Activated naive CD8-positive, alpha-beta T cell treated with anti-CD3 and anti-CD28 coated beads, Interleukin-2, amount 10 ng/mL, durations not matched to agents 7 days and 5 days (primary cell): Measurements from ENCODE around the gene SYK. TPM values are rescaled to one million over a fixed set of nuclear protein-coding genes. Genes with fewer than 3 reads are reported as not detected.

Experiments
- ATAC-seq: fragments of 150-1000 bp; cut with Tn5 transposase; one replicate; pipeline ENCODE4 v1.10.0; 2021; ENCODE audit warnings: low read depth, moderate library complexity
- POLR2A ChIA-PET: fragments of 350-600 bp; sonication (Branson Sonifier 250); formaldehyde crosslinking; loops from one replicate; lab custom pipeline; 2021; ENCODE audit warnings: antibody characterized with exemption; lab: Charles Lee
- DNase-seq: peaks from one replicate; pipeline ENCODE4 v3.0.0; 2021
- H3K27ac Mint-ChIP-seq: one replicate; pipeline ENCODE4 v1.8.0; 2022; ENCODE audit warnings: mild to moderate bottlenecking, mixed read lengths
- H3K27me3 Mint-ChIP-seq: one replicate; pipeline ENCODE4 v1.8.0; 2022; ENCODE audit warnings: mild to moderate bottlenecking, moderate library complexity, mixed read lengths
- H3K36me3 Mint-ChIP-seq: one replicate; pipeline ENCODE4 v1.8.0; 2021; ENCODE audit warnings: mild to moderate bottlenecking, mixed read lengths
- H3K4me1 Mint-ChIP-seq: one replicate; pipeline ENCODE4 v1.8.0; 2021; ENCODE audit warnings: mixed read lengths
- H3K4me3 Mint-ChIP-seq: one replicate; pipeline ENCODE4 v1.8.0; 2022; ENCODE audit warnings: mild to moderate bottlenecking, moderate library complexity, mixed read lengths
- H3K9me3 Mint-ChIP-seq: one replicate; pipeline ENCODE4 v1.8.0; 2021; ENCODE audit warnings: mixed read lengths
- total RNA-seq, 2 experiments: library from RNA; stranded (reverse); gene quantifications; one replicate each; pipeline ENCODE4 v1.2.3, GENCODE V29; 2021

SYK gene
- total RNA-seq, 2 experiments from 2014 or later: 0.69 to 0.82 TPM

DNA sequence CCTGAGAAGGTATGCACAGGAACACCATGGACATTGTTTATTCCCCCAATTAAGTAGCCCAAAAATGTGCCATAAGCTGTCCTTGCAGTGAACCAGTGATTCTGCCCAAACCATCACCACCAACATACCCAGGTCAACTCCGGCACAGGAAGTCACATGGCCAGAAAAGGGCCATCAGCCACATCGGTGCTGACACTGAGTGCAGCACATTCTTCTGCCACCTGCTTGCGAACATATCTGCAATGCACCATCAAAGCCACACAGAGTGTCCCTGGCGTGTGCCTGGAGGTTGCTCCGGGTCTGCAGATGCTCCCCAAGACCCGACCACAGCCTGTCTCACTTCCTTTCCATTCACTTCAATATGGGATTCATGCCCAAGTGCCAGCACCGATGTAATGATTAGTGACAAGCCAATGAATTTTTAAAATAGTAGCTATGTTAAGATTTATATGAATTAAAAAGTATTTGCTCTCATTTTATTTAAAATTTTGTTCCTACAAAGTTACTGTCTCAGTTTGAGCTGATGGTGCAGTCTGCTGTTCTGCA, 37.6 kb downstream of the SYK start:
- Mint-ChIP-seq H3K27me3 (peaks cover 8% of the 10 kb centered on the region), H3K4me3 (no peak overlapping the region), H3K9me3 (no peaks in the 10 kb centered on the region), H3K4me1 (no peaks in the 10 kb centered on the region), H3K27ac (no peak overlapping the region), H3K36me3 (no peaks in the 10 kb centered on the region)
- DNase-seq: no peak
- POLR2A ChIA-PET: no interaction called here
- no peak for ATAC-seq

DNA sequence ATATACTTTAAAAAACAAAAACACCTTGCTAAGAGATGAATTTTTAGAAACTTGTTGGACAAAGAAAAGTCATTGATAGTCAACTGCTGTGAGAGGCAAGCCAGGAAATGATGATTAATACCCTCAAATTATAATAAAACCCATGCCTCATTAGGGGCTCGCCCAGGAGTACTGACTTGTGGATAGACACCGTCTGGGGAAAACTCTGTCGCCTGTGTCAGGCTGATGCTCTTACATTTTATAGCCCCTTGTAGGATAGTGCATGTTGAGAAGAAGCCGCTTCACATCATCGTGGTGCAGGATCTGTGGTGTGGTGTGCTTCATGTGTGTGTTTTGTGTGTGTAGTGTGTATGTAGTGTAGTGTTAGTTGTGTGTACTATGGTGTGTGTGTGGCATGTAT, 39.1 kb downstream of the SYK start:
- POLR2A ChIA-PET: no interaction called here
- Mint-ChIP-seq H3K27ac (no peak overlapping the region), H3K4me3 (no peak overlapping the region), H3K4me1 (no peaks in the 10 kb centered on the region), H3K36me3 (no peaks in the 10 kb centered on the region), H3K27me3 (peaks cover 4% of the 10 kb centered on the region), H3K9me3 (no peaks in the 10 kb centered on the region)
- no peak for ATAC-seq
- DNase-seq: no peak

DNA sequence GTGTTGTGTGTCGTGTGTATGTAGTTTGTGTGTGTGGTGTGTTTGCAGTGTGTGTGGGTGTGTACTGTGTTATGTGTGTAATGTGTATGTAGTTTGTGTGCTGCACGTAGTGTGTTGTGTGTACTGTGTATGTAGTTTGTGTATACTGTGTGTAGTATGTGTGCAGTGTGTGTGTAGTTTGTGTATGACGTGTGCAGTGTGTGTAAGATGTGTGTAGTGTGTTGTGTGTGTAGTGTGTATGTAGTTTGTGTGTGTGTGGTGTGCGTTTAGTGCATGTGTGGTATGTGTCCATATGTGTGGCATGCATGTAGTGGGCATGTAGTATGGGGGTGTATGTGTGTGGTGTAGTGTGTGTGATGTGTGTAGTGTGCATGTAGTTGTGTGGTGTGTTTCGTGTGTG, 39.6 kb downstream of the SYK start:
- ATAC-seq (no peak), DNase-seq (no peak)
- Mint-ChIP-seq H3K9me3 (no peaks in the 10 kb centered on the region), H3K4me1 (no peaks in the 10 kb centered on the region), H3K36me3 (no peaks in the 10 kb centered on the region), H3K27me3 (peaks cover 4% of the 10 kb centered on the region), H3K27ac (no peak overlapping the region), H3K4me3 (no peak overlapping the region)
- POLR2A ChIA-PET: no interaction called here

DNA sequence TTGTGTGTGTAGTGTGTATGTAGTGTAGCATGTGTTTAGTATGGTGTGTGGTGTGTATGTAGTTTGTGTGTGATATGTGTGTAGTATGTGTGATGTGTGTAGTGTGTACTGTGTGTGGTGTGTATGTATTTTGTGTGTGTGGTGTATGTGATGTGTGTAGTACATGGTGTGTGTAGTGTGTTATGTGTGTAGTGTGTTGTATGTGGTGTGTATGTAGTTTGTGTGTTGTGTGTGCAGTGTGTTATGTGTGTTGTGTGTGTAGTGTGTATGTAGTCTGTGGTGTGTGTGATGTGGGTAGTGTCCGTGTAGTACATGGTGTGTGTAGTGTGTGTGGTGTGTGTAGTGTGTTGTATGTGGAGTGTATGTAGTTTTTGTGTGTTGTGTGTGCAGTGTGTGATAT, 40.0 kb downstream of the SYK start:
- POLR2A ChIA-PET: no interaction called here
- DNase-seq: no peak
- Mint-ChIP-seq H3K36me3 (no peaks in the 10 kb centered on the region), H3K9me3 (no peaks in the 10 kb centered on the region), H3K4me3 (no peak overlapping the region), H3K27me3 (peaks cover 4% of the 10 kb centered on the region), H3K27ac (no peak overlapping the region), H3K4me1 (no peaks in the 10 kb centered on the region)
- ATAC-seq: no peak

DNA sequence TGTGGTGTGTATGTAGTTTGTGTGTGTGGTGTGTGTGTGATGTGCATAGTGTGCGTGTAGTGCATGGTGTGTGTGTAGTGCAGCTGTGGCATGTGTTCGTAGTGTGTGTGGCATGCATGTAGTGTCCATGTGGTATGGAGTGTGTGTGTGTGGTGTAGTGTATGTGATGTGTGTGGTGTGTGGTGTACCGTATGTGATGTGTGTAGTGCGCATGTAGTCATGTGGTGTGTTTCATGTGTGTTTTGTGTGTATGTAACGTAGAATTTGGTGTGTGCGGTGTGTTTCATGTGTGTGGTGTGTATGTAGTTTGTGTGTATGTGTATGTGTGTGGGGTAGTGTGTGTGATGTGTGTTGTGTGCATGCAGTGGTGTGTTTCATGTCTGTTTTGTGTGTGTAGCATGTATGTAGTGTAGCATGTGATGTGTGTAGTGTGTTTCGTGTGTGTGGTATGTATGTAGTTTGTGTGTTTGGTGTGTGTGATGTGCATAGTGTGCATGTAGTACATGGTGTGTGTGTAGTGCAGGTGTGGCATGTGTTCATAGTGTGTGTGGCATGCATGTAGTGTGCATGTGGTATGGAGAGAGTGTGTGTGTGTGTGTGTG, 40.7 kb downstream of the SYK start:
- POLR2A ChIA-PET: no interaction called here
- ATAC-seq (no peak), DNase-seq (no peak)
- peaks cover 4% of the 10 kb centered on the region for H3K27me3 Mint-ChIP-seq
- H3K36me3 Mint-ChIP-seq: no peaks in the 10 kb centered on the region
- H3K4me1 Mint-ChIP-seq: no peaks in the 10 kb centered on the region
- H3K27ac Mint-ChIP-seq: no peak overlapping the region
- no peaks in the 10 kb centered on the region for H3K9me3 Mint-ChIP-seq
- H3K4me3 Mint-ChIP-seq: no peak overlapping the region

DNA sequence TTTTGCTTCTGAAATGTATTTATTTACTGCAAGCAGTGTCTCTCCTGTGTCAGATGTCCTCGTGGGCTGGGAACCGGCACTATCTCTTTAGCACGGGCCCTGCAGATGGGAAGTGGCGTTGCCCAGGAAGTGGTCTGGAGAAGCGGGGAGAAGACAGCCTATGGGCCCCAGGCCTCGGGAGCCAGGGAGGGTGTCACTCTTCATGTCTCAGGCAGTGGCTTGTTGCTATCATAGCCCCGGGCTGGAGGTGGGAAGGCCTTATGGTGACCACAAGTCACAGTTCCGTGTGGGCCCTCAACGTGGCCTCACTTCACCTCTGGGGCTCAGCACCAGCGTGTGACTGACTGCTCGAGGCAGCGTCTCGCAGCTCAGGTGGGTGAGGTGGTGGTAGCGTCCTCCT, 41.4 kb downstream of the SYK start:
- H3K27me3 Mint-ChIP-seq: peaks cover 4% of the 10 kb centered on the region
- POLR2A ChIA-PET: no interaction called here
- H3K27ac Mint-ChIP-seq: no peak overlapping the region
- no peaks in the 10 kb centered on the region for H3K9me3 Mint-ChIP-seq
- peak; percentile 58 for ATAC-seq
- no peak overlapping the region for H3K4me3 Mint-ChIP-seq
- DNase-seq: no peak
- no peaks in the 10 kb centered on the region for H3K4me1 Mint-ChIP-seq
- no peaks in the 10 kb centered on the region for H3K36me3 Mint-ChIP-seq

DNA sequence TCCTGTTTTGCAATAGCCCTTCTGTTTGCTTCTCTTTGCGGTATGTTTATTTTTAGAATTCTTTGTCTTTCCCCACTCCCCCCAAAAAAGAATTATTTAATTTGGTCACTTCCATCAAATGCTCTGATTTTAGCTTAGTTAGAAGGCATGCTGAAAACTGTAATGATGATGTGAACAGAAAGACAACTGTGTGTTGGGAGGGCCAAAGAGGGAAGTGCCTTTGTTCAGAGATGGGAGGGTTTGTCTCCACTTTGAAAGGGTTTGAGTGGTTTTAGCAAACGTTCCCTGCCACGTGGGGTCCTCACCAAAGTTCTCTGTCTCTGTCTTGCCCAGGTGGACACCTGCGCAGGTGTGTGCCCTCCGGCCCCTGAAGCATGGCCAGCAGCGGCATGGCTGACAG, 41.9 kb downstream of the SYK start:
- POLR2A ChIA-PET: no interaction called here
- no peak for DNase-seq
- no peaks in the 10 kb centered on the region for H3K4me1 Mint-ChIP-seq
- H3K9me3 Mint-ChIP-seq: no peaks in the 10 kb centered on the region
- H3K27ac Mint-ChIP-seq: no peak overlapping the region
- no peak for ATAC-seq
- no peaks in the 10 kb centered on the region for H3K36me3 Mint-ChIP-seq
- H3K4me3 Mint-ChIP-seq: no peak overlapping the region
- peaks cover 2% of the 10 kb centered on the region for H3K27me3 Mint-ChIP-seq

DNA sequence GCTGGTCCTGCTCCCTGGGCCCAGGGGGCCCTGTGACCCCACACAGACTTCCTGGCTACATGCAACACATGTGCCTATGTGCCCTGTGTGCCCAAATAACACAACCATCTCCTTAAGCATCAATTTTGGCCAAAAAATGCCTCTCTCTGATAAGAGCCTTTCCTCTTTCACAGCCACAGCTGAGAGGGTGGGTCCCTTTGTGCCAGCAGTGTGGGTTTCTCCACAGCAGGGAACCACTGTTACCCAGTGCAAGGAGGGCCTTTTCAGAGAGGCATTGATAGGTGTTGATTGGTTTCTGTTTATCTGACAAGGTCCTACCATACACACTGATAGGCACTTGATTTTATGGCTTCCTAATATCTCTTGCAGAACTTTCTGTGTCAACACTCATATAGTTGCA, 42.7 kb downstream of the SYK start:
- Mint-ChIP-seq H3K36me3 (no peaks in the 10 kb centered on the region), H3K4me3 (no peak overlapping the region), H3K27ac (no peak overlapping the region), H3K4me1 (no peaks in the 10 kb centered on the region), H3K9me3 (no peaks in the 10 kb centered on the region), H3K27me3 (no peaks in the 10 kb centered on the region)
- no peak for ATAC-seq
- POLR2A ChIA-PET: no interaction called here
- no peak for DNase-seq

DNA sequence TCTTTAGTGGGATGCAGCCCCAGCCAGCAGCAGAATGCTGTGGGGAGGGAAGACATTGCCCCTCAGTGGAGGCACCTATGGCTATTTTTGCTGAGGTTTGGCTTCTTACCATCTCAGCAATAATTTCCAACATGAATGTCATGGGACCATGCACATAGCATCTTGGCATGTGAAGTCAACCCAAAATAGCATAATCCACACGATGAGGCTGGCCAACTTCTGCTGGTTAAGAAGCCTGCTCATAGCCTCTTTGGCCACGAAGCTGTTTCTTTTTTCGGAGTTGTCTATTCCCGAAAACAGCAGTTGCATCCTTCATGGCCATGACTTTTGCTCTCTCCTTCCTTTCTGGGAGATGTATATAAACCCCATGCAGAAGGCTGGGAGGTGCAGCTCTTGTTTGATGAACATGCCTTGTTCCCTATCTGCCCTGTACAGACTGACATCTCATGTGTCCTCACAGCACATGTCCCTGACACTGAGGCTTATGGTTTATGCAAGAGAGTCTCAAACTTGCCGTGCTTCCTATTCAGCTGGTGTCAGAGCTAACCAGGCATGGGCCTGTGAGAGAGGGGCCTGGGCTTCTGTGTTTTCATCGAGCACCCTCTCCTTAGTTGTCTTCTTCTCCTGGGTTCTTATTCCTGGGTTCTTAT, 45.3 kb downstream of the SYK start:
- Mint-ChIP-seq H3K27ac (no peak overlapping the region), H3K36me3 (no peaks in the 10 kb centered on the region), H3K27me3 (no peaks in the 10 kb centered on the region), H3K9me3 (no peaks in the 10 kb centered on the region), H3K4me1 (no peaks in the 10 kb centered on the region), H3K4me3 (no peak overlapping the region)
- ATAC-seq: no peak
- POLR2A ChIA-PET: no interaction called here
- DNase-seq: no peak

DNA sequence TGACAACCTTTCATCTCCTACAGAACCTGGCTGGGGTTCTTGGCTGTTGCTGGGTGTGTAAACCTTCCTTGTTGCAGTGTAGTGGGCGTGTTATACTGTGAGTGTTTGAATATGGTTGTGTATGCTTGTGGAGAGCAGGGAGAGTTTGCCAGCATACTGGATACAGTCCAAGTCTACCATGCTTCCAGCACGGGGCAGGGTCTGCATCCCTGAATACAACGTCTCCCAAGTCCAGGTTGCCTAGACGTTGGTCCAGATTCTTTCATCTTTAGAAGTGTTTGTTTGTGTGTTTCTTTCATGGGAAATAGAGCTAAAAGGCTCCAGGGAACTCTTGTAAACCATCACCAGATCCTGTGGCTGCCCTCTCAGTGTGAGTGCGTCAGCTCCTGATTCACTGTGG, 46.4 kb downstream of the SYK start:
- DNase-seq (no peak), ATAC-seq (no peak)
- POLR2A ChIA-PET: no interaction called here
- H3K27me3 Mint-ChIP-seq: no peaks in the 10 kb centered on the region
- no peaks in the 10 kb centered on the region for H3K36me3 Mint-ChIP-seq
- no peak overlapping the region for H3K27ac Mint-ChIP-seq
- no peaks in the 10 kb centered on the region for H3K9me3 Mint-ChIP-seq
- H3K4me1 Mint-ChIP-seq: no peaks in the 10 kb centered on the region
- H3K4me3 Mint-ChIP-seq: no peak overlapping the region

DNA sequence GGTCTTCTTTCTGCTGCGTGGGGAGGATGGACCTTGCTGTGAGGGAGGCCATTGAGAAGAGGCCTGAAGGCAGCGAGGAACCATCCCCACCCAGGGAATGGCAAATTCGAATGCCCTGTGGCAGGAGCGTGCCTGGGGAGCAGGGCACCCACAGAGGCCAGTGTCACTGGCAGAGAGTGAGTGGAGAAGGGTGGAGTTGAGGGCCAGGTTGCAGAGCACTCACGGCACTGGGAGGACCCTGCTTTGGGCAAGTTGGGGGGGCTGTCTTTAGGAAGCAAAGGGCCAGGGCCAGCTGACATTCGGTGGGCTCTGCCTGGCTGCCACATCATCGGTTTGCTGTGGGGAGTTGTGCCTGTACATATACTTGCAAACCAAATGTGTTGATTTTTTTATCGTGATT, 47.2 kb downstream of the SYK start:
- no peak for DNase-seq
- no peak for ATAC-seq
- Mint-ChIP-seq H3K36me3 (no peaks in the 10 kb centered on the region), H3K27ac (no peak overlapping the region), H3K9me3 (no peaks in the 10 kb centered on the region), H3K4me1 (no peaks in the 10 kb centered on the region), H3K4me3 (no peak overlapping the region), H3K27me3 (no peaks in the 10 kb centered on the region)
- POLR2A ChIA-PET: no interaction called here

DNA sequence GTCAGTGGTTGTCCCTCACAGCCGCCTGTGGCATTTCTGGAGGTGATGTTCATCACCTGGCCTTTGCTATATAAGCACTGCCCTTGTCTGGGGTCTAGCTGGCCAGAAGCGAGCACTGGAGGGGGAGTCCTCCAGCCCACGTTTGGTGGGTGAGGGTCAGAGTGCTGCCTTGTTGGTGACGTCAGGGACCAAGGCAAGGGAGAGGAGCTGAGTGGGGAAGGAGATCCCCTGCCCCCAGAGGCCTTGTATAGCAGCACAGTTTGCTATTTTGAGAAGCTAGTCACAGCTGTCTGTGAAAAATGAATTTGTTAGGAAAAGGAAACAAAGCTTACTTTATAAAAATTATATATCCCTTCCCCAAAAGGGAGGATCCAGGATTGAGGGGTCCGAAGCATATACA, 49.8 kb downstream of the SYK start:
- Mint-ChIP-seq H3K36me3 (no peaks in the 10 kb centered on the region), H3K27me3 (peaks cover 5% of the 10 kb centered on the region), H3K4me1 (no peaks in the 10 kb centered on the region), H3K9me3 (no peaks in the 10 kb centered on the region), H3K4me3 (no peak overlapping the region), H3K27ac (no peak overlapping the region)
- ATAC-seq (no peak), DNase-seq (no peak)
- POLR2A ChIA-PET: no interaction called here

DNA sequence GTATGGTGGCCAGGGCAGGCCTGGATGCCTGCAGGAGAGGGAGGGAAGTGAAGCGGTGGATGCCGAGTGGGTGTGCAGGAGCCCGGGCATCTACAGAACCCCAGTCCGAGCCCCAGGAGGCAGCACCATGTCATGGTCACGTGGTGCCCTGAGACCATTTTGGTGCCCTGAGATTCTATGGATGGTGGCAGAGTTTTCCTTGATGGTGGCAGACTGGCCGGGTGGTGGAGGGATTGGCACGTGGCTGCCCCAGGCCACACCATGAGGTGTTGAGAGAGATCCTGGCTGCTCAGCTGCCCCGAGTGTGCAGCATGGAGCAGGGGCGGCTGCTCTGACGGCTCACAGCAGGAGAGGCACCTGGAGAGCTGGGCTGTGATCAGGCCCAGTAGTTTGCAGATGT, 52.3 kb downstream of the SYK start:
- POLR2A ChIA-PET: no interaction called here
- H3K36me3 Mint-ChIP-seq: no peaks in the 10 kb centered on the region
- H3K27ac Mint-ChIP-seq: no peak overlapping the region
- peaks cover 15% of the 10 kb centered on the region for H3K4me1 Mint-ChIP-seq
- no peaks in the 10 kb centered on the region for H3K9me3 Mint-ChIP-seq
- H3K27me3 Mint-ChIP-seq: peaks cover 20% of the 10 kb centered on the region
- no peak for ATAC-seq
- no peak for DNase-seq
- H3K4me3 Mint-ChIP-seq: no peak overlapping the region

DNA sequence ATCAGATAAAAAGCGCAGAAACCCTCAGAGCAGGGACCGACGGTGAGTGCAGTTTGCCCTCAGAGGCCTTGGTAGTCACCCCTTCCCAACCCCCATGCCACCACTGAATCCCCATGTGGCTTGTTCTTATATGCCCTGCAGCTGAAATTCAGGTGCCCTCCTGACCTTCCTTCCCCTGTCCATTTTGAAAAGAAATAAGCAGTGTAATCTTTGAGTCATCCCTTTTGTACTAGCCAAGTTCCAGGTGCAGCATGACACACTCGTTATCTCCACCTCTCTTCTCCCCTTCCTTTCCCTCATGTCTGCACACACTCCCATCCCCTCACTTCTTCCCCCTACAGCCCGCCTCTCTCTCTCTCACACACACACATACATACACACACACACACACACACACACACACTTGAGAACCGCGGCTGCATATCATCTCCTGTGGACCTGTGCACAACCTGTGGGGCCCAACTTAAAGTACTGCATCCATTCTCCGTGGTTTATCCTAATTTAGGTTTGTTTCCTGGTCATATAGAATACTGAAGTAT, 53.1 kb downstream of the SYK start:
- no peaks in the 10 kb centered on the region for H3K9me3 Mint-ChIP-seq
- H3K4me1 Mint-ChIP-seq: peaks cover 19% of the 10 kb centered on the region
- ATAC-seq (no peak), DNase-seq (no peak)
- no peaks in the 10 kb centered on the region for H3K36me3 Mint-ChIP-seq
- no peak overlapping the region for H3K4me3 Mint-ChIP-seq
- POLR2A ChIA-PET: no interaction called here
- H3K27me3 Mint-ChIP-seq: peaks cover 20% of the 10 kb centered on the region
- H3K27ac Mint-ChIP-seq: no peak overlapping the region
